Measurements from ENCODE around the gene KMT2C.

- TF ChIP-seq EZH2 (optimal IDR thresholded peaks at IDR 0.05; ENCODE audit: low read depth, low read length) (no peak), CTCF (IDR thresholded peaks at IDR 0.05; ENCODE audit: low read length) (no peak)
Observed at GRCh38 chr7:152189061-152189460, 246.7 kb downstream of the KMT2C start.
